A549 (cell line): Measurements from ENCODE around the gene PGS1. TPM values are rescaled to one million over a fixed set of nuclear protein-coding genes. Genes with fewer than 3 reads are reported as not detected.

ENCODE experiments used
- ATAC-seq, 2 experiments: fragments of 200-7000 bp in 1 of 2; fragments of >200 bp in 1 of 2; cut with Nextera tagmentation in 1 of 2; cut with Tn5 transposase in 1 of 2; 3 replicates each; pipeline versions ENCODE4 v1.8.0 to v1.9.1; 2018 to 2020; ENCODE audit warnings: mild to moderate bottlenecking in 1 of 2, moderate library complexity in 1 of 2
- CTCF ChIA-PET: fragments of 300-600 bp; sonication (Branson Sonifier 250); formaldehyde crosslinking; extraction: SDS; loops from one replicate; lab custom pipeline; 2021; ENCODE audit warnings: antibody characterized with exemption, inconsistent platforms; lab: Yijun Ruan, JAX
- POLR2A ChIA-PET: fragments of 350-600 bp; formaldehyde crosslinking; extraction: SDS; loops from one replicate; lab custom pipeline; 2021; ENCODE audit warnings: antibody characterized with exemption, inconsistent platforms; lab: Yijun Ruan, JAX
- DNase-seq, 2 experiments: peaks; one replicate each; pipeline versions ENCODE4 v3.0.0 to v3.0.0-alpha.2; 2011 to 2016; ENCODE audit warnings: low read depth in 1 of 2, low spot score in 1 of 2
- FAIRE-seq: peaks from 2 replicates; lab custom pipeline; 2011; peaks lifted over from hg19 to GRCh38; lab: Jason Lieb, UNC
- H3K27ac ChIP-seq, 2 experiments: fragments of >200 bp; sonication (Bioruptor Twin); formaldehyde crosslinking; 3 replicates each; pipeline ENCODE4 v1.5.1; 2016 to 2017
- H3K4me1 ChIP-seq: fragments of >200 bp; sonication (Bioruptor Twin); formaldehyde crosslinking; 3 replicates; pipeline ENCODE4 v1.6.1; 2016
- H3K4me2 ChIP-seq: fragments of >200 bp; sonication (Bioruptor Twin); formaldehyde crosslinking; 3 replicates; pipeline ENCODE4 v1.6.1; 2016
- H3K4me3 ChIP-seq: fragments of >200 bp; sonication (Bioruptor Twin); formaldehyde crosslinking; 3 replicates; pipeline ENCODE4 v1.5.1; 2016
- H3K9me3 ChIP-seq: fragments of >200 bp; sonication (Bioruptor Twin); formaldehyde crosslinking; 3 replicates; pipeline ENCODE4 v1.6.1; 2016
- BCL3 ChIP-seq: fragments of >200 bp; sonication (Bioruptor Twin); formaldehyde crosslinking; IDR thresholded peaks from 3 replicates; pipeline ENCODE4 v1.6.1; 2016
- CBX2 ChIP-seq: fragments of 200-600 bp; sonication (generic); IDR thresholded peaks from 2 replicates; pipeline ENCODE4 v1.6.1; 2016; ENCODE audit warnings: low read depth, mild to moderate bottlenecking, borderline replicate concordance
- CEBPB ChIP-seq, 2 experiments: fragments of >200 bp in 1 of 2; sonication (Bioruptor Twin) in 1 of 2; formaldehyde crosslinking in 1 of 2; IDR thresholded peaks; 2 replicates each; pipeline ENCODE4 v1.6.1; 2012 to 2016
- EHF ChIP-seq: fragments of 250-450 bp; sonication (Bioruptor Pico); IDR thresholded peaks from 2 replicates; pipeline ENCODE4 v1.5.0; 2020; ENCODE audit warnings: mild to moderate bottlenecking
- EHMT2 ChIP-seq: fragments of 200-600 bp; sonication (generic); IDR thresholded peaks from 2 replicates; pipeline ENCODE4 v1.6.1; 2016; ENCODE audit warnings: antibody characterized with exemption, low read depth, mild to moderate bottlenecking, moderate library complexity
- FOXS1 ChIP-seq: fragments of 250-450 bp; sonication (Bioruptor Pico); IDR thresholded peaks from 2 replicates; pipeline ENCODE4 v1.5.0; 2020; ENCODE audit warnings: mild to moderate bottlenecking, moderate library complexity
- GATA3 ChIP-seq: IDR thresholded peaks from 2 replicates; pipeline ENCODE4 v1.6.1; 2012; ENCODE audit warnings: borderline replicate concordance
- HEYL ChIP-seq: fragments of 250-450 bp; sonication (Bioruptor Pico); IDR thresholded peaks from 2 replicates; pipeline ENCODE4 v1.8.0; 2021; ENCODE audit warnings: mild to moderate bottlenecking, moderate library complexity
- HMGXB4 ChIP-seq: fragments of 250-450 bp; sonication (Bioruptor Pico); IDR thresholded peaks from 2 replicates; pipeline ENCODE4 v1.5.0; 2021; ENCODE audit warnings: mild to moderate bottlenecking, moderate library complexity, borderline replicate concordance
- HOXA7 ChIP-seq: fragments of 250-450 bp; sonication (Bioruptor Pico); IDR thresholded peaks from 2 replicates; pipeline ENCODE4 v1.5.0; 2020; ENCODE audit warnings: mild to moderate bottlenecking, moderate library complexity
- HOXB5 ChIP-seq: fragments of 250-450 bp; sonication (Bioruptor Pico); IDR thresholded peaks from 2 replicates; pipeline ENCODE4 v1.5.0; 2020; ENCODE audit warnings: mild to moderate bottlenecking, moderate library complexity
- JUN ChIP-seq, 2 experiments: fragments of >200 bp; sonication (Bioruptor Twin); formaldehyde crosslinking; IDR thresholded peaks; 2 replicates in 1 of 2; 3 replicates in 1 of 2; pipeline ENCODE4 v1.6.1; 2016 to 2017
- KDM1A ChIP-seq: fragments of 200-600 bp; sonication (generic); IDR thresholded peaks from 2 replicates; pipeline ENCODE4 v1.6.1; 2016; ENCODE audit warnings: low read depth, mild to moderate bottlenecking
- NFE2L2 ChIP-seq: fragments of 150-350 bp; conservative IDR thresholded peaks from 2 replicates; pipeline ENCODE4 v1.6.1; 2014; ENCODE audit warnings: low read length
- NR3C1 ChIP-seq: fragments of >200 bp; sonication (Bioruptor Twin); formaldehyde crosslinking; IDR thresholded peaks from 3 replicates; pipeline ENCODE4 v1.6.1; 2017
- POLR2A ChIP-seq: IDR thresholded peaks from 2 replicates; pipeline ENCODE4 v1.6.1; 2012; ENCODE audit warnings: mild to moderate bottlenecking, low read length
- POLR2AphosphoS2 ChIP-seq: conservative IDR thresholded peaks from 2 replicates; pipeline ENCODE4 v1.6.1; 2012; ENCODE audit warnings: low read length, improper control_type of control experiment, inconsistent platforms
- RAD21 ChIP-seq, 2 experiments: fragments of >200 bp in 1 of 2; sonication (Bioruptor Twin) in 1 of 2; formaldehyde crosslinking in 1 of 2; IDR thresholded peaks in 1 of 2; conservative IDR thresholded peaks in 1 of 2; 2 replicates in 1 of 2; 3 replicates in 1 of 2; pipeline ENCODE4 v1.6.1; 2012 to 2018; ENCODE audit warnings: inconsistent platforms in 1 of 2
- RARB ChIP-seq: fragments of 250-450 bp; sonication (Bioruptor Pico); IDR thresholded peaks from 2 replicates; pipeline ENCODE4 v1.8.0; 2021; ENCODE audit warnings: mild to moderate bottlenecking, moderate library complexity
- RNF2 ChIP-seq: fragments of 200-600 bp; sonication (generic); IDR thresholded peaks from 2 replicates; pipeline ENCODE4 v1.6.1; 2016; ENCODE audit warnings: low read depth, mild to moderate bottlenecking, antibody characterized with exemption, moderate library complexity, borderline replicate concordance
- SREBF2 ChIP-seq: fragments of 450-650 bp; IDR thresholded peaks from 2 replicates; pipeline ENCODE4 v1.6.1; 2014; ENCODE audit warnings: mild to moderate bottlenecking, moderate library complexity
- ZC3H11A ChIP-seq: fragments of 450-650 bp; IDR thresholded peaks from 2 replicates; pipeline ENCODE4 v1.6.1; 2014; ENCODE audit warnings: antibody characterized with exemption, mild to moderate bottlenecking
- WGBS: methylation state at CpG from one replicate; pipeline ENCODE4 v1.1.6; 2017; ENCODE audit errors: missing lambda C conversion rate; 5-methylcytosine and 5-hydroxymethylcytosine counted together
- polyA plus RNA-seq, 4 experiments: library from polyadenylated mRNA; depleted of rRNA in 3 of 4; stranded (reverse); fragments of >200 nt; fragmentation: RNase III in 1 of 4; extraction: RNeasy Plus Mini Kit Qiagen cat#74134 plus additional on column Dnase treatment in 1 of 4; gene quantifications; 2 replicates in 3 of 4; 3 replicates in 1 of 4; pipeline ENCODE4 v1.2.3, GENCODE V29; 2011 to 2017

The PGS1 gene
- polyA plus RNA-seq, 2 of the 4 experiments (the other 2 are of a cell fraction): 23.7 to 29.5 TPM

GRCh38 chr17:78471635-78472034, 93.2 kb downstream of the PGS1 start:
- Histone ChIP-seq H3K4me1 (no peaks in the 10 kb centered on the region), H3K4me2 (no peak overlapping the region), H3K27ac (no peak overlapping the region), H3K9me3 (peaks cover 3% of the 10 kb centered on the region; the same call in 1 of the 3 replicates), H3K4me3 (no peak overlapping the region)
- CTCF ChIA-PET: interaction anchor here (0.5 to 1.7 kb wide), 4 partner anchors 26 to 237 kb away, joined by 3 to 6 read pairs (median 4); no protein-coding TSS in a partner anchor
- ATAC-seq (no peak; a peak in 1 of 6 replicates), DNase-seq (no peak), FAIRE-seq (no peak)
- WGBS: 96% methylated on average over 12 of the region's 12 CpGs
- POLR2A ChIA-PET: no interaction called here
- TF ChIP-seq EHMT2 (no peak), EHF (CRISPR knock-in tag) (no peak), NFE2L2 (no peak), CEBPB (IDR thresholded peaks at IDR 0.05) (no peak), HOXA7 (CRISPR knock-in tag) (no peak), KDM1A (no peak), POLR2A (no peak), POLR2AphosphoS2 (no peak)

GRCh38 chr17:78472035-78472905, 93.8 kb downstream of the PGS1 start:
- Histone ChIP-seq H3K4me2 (no peak overlapping the region), H3K27ac (no peak overlapping the region), H3K9me3 (peaks cover 3% of the 10 kb centered on the region; the same call in 1 of the 3 replicates), H3K4me3 (no peak overlapping the region), H3K4me1 (no peaks in the 10 kb centered on the region)
- 86% methylated on average over 29 of the region's 29 CpGs for WGBS
- ATAC-seq: no peak
- FAIRE-seq: no peak
- TF ChIP-seq SREBF2 (no peak), RARB (CRISPR knock-in tag) (no peak), RNF2 (no peak), HMGXB4 (CRISPR knock-in tag) (no peak), JUN (IDR thresholded peaks at IDR 0.05) (no peak), GATA3 (no peak), RAD21 (conservative IDR thresholded peaks at IDR 0.05 in 1 of 2, IDR thresholded peaks at IDR 0.05 in 1 of 2) (no peak), NR3C1 (no peak), KDM1A (no peak), HOXB5 (CRISPR knock-in tag) (no peak), FOXS1 (CRISPR knock-in tag) (no peak), BCL3 (no peak), CBX2 (no peak), HEYL (CRISPR knock-in tag) (no peak), ZC3H11A (no peak)
- no peak for DNase-seq
- ChIA-PET CTCF (interaction anchor here (0.5 to 1.7 kb wide), 4 partner anchors 25 to 237 kb away, joined by 3 to 6 read pairs (median 4); no protein-coding TSS in a partner anchor), POLR2A (interaction anchor here (0.9 kb wide), 1 partner anchor 12 kb away, joined by 4 read pairs; no protein-coding TSS in a partner anchor)
